Stimulated activated CD8-positive, alpha-beta memory T cell treated with anti-CD3 and anti-CD28 coated beads, Interleukin-2, amount 100 ng/mL, for 48 hours (primary cell): ENCODE measurements around the gene CSNK1G3.
"Not testable (repeated sequence)": the region's sequence is repeated elsewhere in the genome, so short reads cannot be mapped to it uniquely, and the experiment has no call there.

ENCODE experiments used
- DNase-seq, 2 donors: peaks; one replicate each; pipeline ENCODE4 v3.0.0-alpha.2; 2020; ENCODE audit warnings: low read depth in 2 of 2

The CSNK1G3 gene

GRCh38 chr5:123511648-123512605, at the start of gene CSNK1G3:
CSNK1G3 (plus strand) TSS chr5:123512177; CDS start chr5:123545664, 33,487 bp downstream.
- peak; percentile 84 for DNase-seq

- DNase-seq, result not testable (repeated sequence)
These were observed 45.1 kb upstream of the CSNK1G3 start for GRCh38 chr5:123466839-123467238.

- no peak for DNase-seq
These were observed 40.6 kb upstream of the CSNK1G3 start for GRCh38 chr5:123471385-123471784.

- DNase-seq, result no peak
These were observed 39.6 kb upstream of the CSNK1G3 start for GRCh38 chr5:123472150-123472924.

DNA sequence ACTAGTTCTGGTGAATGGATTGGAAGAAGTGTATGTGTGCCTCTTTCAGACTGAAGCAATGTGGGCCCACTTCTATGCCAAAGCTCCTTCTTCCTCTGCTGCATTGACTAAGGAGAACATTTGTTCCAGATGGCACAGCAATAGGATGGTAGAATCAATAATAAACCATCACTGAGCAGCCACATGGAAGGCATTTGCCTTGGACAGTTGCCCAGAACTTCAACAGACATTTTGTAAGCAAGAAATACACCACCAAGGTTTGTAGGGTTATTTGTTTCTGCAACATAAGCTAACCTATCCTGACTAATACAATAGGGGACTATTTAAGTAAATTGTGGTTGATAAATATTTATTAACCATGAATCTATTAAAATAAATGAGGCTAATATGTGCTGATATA, 37.7 kb upstream of the CSNK1G3 start:
- no peak for DNase-seq

DNA sequence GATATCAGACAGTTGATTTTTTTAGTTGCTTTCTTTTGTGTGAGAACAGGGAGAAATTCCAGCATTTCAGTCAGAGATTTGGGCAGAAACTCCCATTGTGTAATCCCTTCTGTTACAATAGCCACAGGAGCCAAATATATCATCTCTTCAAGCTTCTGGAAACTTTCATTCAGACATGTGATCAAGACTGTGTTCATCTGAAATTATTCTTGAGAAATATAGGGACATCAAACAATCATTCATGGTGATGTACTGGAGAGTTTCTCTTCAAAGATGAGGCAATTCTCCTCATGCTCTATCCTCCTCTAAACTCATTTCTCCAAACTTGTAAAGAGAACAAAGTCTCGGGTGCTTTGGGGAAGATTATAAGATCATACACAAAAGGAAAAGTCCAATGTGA, 35.2 kb upstream of the CSNK1G3 start:
- no peak for DNase-seq

DNA sequence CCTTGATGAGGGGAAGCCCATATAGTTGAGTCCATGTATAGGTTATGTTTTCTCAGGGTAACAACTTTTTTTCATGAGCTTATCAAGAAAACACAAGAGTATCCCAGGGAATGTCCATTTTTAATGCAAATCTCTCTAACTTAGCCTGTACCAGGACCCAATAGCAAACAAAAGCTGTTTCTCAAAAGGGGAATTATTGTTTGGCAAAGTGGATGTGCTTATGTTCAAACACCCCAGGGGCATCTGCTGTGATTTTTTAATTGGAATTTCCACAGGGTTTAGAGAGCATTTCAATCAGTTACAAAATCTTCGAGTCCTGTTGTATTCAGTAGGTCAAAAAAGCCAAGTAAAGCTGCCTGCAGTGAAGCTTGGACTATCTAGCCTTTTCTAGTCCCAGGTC, 33.4 kb upstream of the CSNK1G3 start:
- no peak for DNase-seq

DNA sequence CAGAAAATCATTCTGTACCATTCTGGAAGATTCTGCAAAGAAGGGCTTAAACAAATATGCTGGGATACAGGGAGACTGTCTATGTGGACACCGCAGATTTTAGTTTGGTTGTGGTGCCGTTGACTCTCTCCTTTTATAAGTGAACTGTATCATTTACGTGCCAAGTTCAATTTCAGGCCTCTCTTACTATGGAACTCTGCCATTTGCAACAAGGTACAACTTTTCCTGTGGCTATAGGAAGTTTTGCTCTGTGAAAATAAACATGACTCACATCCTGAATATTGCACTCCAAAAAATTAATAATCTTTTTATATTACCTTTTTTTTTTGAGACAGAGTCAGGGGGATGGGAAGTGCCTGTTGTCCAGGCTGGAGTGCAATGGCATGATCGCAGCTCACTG, 29.7 kb upstream of the CSNK1G3 start:
- DNase-seq, result no peak

- DNase-seq, result no peak
These were observed 28.4 kb upstream of the CSNK1G3 start for GRCh38 chr5:123483446-123484077.

DNA sequence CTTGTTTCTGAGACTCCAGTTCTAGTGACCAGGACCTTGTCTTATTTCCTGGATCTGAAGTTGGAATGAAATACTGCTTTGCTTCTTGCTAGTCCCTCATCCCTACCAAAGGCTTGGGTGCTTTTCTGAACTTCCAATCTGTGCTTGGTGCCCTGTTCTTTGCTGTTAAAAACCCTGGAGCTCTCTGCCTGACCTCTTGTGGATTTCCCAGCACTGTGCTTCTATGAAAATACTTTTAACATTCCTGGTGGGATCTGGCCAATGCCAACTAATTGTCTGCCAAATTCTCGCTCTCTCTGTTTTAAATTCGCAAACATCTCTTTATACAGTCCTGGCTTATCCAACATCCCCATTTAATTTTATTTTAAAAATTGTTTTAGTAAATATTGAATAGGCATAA, 26.7 kb upstream of the CSNK1G3 start:
- no peak for DNase-seq

- no peak for DNase-seq
These were observed 24.9 kb upstream of the CSNK1G3 start for GRCh38 chr5:123486951-123487655.

GRCh38 chr5:123490974-123491373, 21.0 kb upstream of the CSNK1G3 start:
- no peak for DNase-seq

GRCh38 chr5:123495211-123495610, 16.8 kb upstream of the CSNK1G3 start:
- not testable (repeated sequence) for DNase-seq

DNA sequence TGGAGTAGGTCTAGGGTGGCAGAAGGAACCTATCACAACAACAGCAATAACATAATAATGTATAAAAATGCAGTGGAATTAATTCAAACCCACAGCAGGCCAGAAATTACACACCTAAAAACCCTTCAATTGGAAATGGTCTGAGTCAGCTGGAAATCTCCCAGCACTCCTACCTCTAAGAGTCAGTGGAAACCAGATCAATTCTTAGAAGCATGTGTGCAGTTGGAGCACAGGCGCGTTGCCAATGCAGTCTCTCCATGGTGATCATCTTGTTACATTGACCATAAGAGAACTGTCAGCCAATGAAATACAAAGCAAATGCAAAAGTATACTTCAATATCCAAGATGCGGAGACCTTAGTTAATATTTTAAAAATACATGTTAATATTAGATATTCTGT, 15.1 kb upstream of the CSNK1G3 start:
- DNase-seq, result no peak

DNA sequence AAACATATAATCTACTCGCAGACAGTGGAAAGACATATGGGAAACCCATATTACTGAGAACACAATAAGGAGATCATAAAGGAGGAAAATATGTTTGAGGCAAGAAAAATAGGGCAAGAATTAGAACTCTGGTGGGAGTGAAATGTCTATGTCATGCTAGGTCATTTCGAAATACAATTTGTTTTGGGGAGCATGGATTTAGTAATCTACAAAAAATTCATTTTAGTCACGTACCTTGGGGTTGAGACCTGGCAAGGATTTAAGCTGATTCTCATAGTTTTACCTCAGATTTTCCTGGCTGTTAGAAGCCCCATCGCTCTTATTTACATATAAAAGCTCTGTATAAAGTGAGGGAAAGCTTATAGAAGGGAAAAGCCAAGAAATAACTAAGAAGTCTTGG, 11.5 kb upstream of the CSNK1G3 start:
- no peak for DNase-seq

GRCh38 chr5:123502120-123502519, 9.9 kb upstream of the CSNK1G3 start:
- DNase-seq, result no peak

DNA sequence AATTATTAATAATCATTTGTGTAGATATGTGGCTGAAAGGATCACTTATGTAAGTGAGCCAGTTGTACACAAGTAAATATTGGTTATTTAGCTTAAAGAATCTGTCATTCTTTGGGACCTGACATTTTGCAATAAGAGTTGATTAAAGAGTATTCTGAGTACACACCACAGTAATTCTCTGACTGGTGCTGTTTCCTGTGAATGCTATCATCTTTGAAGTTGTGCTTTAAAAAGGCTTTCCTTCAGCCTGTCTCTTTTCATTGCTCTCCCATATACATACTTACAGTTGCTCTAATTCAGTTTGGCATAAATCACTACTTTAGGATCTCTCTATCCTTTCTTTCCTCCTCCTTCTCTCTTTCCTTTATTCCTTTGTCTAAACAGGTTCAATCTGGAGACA, 8.7 kb upstream of the CSNK1G3 start:
- no peak for DNase-seq

DNA sequence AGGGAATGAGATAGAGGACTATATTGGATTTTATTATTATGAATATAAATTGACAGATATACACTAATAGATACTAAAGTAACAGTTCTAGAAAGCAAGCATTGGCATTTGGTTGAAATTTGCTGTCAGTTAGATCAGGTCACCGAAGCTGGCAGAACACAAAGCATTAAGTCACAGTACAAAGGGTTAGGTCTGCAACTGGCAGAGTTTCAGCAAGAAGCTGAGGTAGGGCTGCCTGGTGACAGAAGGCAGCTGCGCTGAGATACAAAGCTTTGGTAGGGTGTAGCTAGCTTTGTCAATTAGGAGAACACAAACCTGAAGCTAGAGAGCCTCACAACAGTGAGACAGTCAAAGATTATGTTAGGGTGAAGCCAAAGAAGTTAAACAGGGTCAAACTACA, 6.3 kb upstream of the CSNK1G3 start:
- DNase-seq, result no peak

DNA sequence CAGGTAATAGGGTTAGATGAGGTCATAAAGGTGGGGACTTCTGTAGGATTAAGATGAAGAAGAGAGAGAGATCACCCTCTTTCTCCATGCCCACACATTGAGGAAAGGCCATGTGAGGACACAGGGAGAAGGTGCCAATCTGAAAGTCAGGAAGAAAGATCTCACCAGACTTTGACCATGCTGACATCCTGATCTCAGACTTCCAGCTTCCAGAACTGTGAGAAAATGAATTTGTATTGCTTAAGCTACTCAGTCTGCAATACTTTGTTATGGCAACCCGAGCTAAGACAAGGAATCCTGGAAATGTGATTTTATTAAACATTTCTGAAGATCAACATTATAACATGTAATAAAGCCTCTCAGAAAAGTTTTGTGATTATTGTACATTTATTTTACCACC, 3.5 kb upstream of the CSNK1G3 start:
- no peak for DNase-seq

GRCh38 chr5:123511290-123511647, 708 bp upstream of the CSNK1G3 start:
- no peak for DNase-seq

DNA sequence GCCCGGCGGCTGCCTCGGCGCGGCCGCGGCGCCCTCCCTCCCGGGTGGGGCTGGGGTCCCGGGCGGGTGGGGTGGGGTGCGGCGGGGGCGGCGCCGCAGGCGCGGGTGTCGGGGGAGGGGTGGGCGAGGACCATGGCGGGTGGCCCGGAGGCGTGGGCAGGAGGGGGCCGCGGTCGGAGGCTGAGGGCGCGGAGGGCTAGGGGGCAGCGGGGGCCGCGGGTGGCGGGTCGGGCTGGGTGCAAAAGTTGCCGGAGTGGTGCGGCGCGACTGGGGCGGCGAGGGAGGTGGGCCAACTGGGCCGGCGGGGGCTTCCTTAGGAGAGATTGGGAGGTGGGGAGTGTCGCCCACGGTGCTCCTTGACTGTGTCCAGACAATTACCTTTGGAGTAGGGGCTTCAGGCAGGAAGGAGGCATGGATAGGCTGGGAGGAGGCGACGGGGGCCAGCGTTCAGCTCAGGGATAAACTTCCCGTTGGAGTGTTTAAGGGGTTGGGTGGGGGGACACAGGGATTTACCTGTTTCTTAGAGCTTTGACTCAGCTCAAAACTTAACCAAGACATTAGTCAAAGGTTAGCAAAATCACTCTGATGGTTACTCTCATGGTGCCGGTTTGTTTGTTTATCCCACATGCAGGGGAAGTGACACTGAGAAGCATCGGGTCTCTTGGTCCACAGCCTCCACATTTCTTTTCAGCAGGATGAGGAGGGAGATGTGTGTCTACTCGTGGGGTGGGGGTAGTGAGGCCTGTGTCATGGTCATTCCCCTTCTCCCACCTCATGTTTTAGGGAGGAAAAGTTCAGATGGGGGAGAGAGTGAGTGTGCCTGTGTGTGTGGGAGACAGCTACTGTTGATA, 859 bp downstream of the CSNK1G3 start:
- DNase-seq, result peak; percentile 11 to 41
